ENCODE data around the gene TEAD1. TPM values are rescaled to one million over a fixed set of nuclear protein-coding genes. Genes with fewer than 3 reads are reported as not detected.

TEAD1 gene
- total and polyA plus RNA-seq, 10 of the 15 experiments (the other 5 are each of a cell fraction or from before 2014, with no cell fraction given), result 0.01 to 0.59 (median 0.04) TPM; not detected in 6

DNA sequence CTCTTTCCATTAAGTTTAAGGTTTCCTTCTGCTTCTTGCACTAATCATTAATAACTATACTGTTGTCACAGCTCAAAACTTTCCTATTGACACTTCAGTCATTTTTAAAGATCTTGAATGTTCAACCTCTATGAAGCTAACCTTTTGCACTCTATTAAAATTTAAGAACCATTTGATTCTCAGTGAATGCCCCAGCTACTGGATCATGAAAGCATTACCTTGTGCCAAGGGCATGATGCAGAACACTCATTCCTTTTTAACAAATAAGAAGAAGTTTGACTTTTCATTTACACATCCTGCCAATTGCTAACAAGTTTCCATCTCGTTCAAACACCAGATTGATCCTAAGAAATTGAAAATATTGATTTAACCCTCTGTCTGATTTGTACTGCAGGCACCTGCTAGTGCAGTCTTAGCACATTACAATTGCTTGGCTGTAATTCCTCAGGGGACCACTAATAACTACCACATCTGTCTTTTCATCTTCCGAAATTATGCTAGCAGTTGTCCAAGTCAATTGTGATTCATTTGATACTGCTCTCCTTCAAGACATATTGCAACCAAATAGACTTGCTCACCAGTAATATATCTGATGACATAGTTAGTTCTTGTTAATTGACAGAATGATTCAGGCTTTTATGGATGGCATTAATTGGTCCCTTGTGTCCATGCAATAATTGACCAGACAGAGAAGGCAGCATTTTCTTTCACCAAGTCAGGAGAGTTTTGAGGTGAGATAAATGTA is 158.4 kb downstream of the TEAD1 start (continued):
- TF ChIP-seq, protein P1, sequence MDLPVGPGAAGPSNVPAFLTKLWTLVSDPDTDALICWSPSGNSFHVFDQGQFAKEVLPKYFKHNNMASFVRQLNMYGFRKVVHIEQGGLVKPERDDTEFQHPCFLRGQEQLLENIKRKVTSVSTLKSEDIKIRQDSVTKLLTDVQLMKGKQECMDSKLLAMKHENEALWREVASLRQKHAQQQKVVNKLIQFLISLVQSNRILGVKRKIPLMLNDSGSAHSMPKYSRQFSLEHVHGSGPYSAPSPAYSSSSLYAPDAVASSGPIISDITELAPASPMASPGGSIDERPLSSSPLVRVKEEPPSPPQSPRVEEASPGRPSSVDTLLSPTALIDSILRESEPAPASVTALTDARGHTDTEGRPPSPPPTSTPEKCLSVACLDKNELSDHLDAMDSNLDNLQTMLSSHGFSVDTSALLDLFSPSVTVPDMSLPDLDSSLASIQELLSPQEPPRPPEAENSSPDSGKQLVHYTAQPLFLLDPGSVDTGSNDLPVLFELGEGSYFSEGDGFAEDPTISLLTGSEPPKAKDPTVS (IDR thresholded peaks at IDR 0.05; ENCODE audit: low read depth, low read length), result no peak
- no peak for TF ChIP-seq CBX5 (IDR thresholded peaks at IDR 0.05; ENCODE audit: low read depth)
- TF ChIP-seq SUPT20H (IDR thresholded peaks at IDR 0.05; ENCODE audit: borderline replicate concordance, control insufficient read depth, low read depth, low read length), result no peak
- TF ChIP-seq LARP7 (IDR thresholded peaks at IDR 0.05), result no peak
- TF ChIP-seq RB1 (IDR thresholded peaks at IDR 0.05; ENCODE audit: borderline replicate concordance), result no peak
- TF ChIP-seq HDAC2 (IDR thresholded peaks at IDR 0.05), result no peak
- TF ChIP-seq NR2C2 (IDR thresholded peaks at IDR 0.05; ENCODE audit: borderline replicate concordance, control insufficient read depth, insufficient read length, low read depth), result no peak
- TF ChIP-seq, protein P2, sequence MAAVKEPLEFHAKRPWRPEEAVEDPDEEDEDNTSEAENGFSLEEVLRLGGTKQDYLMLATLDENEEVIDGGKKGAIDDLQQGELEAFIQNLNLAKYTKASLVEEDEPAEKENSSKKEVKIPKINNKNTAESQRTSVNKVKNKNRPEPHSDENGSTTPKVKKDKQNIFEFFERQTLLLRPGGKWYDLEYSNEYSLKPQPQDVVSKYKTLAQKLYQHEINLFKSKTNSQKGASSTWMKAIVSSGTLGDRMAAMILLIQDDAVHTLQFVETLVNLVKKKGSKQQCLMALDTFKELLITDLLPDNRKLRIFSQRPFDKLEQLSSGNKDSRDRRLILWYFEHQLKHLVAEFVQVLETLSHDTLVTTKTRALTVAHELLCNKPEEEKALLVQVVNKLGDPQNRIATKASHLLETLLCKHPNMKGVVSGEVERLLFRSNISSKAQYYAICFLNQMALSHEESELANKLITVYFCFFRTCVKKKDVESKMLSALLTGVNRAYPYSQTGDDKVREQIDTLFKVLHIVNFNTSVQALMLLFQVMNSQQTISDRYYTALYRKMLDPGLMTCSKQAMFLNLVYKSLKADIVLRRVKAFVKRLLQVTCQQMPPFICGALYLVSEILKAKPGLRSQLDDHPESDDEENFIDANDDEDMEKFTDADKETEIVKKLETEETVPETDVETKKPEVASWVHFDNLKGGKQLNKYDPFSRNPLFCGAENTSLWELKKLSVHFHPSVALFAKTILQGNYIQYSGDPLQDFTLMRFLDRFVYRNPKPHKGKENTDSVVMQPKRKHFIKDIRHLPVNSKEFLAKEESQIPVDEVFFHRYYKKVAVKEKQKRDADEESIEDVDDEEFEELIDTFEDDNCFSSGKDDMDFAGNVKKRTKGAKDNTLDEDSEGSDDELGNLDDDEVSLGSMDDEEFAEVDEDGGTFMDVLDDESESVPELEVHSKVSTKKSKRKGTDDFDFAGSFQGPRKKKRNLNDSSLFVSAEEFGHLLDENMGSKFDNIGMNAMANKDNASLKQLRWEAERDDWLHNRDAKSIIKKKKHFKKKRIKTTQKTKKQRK (IDR thresholded peaks at IDR 0.05; ENCODE audit: low read depth, low read length), result no peak
- TF ChIP-seq, protein P3, sequence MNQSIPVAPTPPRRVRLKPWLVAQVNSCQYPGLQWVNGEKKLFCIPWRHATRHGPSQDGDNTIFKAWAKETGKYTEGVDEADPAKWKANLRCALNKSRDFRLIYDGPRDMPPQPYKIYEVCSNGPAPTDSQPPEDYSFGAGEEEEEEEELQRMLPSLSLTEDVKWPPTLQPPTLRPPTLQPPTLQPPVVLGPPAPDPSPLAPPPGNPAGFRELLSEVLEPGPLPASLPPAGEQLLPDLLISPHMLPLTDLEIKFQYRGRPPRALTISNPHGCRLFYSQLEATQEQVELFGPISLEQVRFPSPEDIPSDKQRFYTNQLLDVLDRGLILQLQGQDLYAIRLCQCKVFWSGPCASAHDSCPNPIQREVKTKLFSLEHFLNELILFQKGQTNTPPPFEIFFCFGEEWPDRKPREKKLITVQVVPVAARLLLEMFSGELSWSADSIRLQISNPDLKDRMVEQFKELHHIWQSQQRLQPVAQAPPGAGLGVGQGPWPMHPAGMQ (IDR thresholded peaks at IDR 0.05; ENCODE audit: borderline replicate concordance), result no peak
